ENCODE measurements around the gene NATD1. TPM values are rescaled to one million over a fixed set of nuclear protein-coding genes. Genes with fewer than 3 reads are reported as not detected.

NATD1 gene
- total and polyA plus RNA-seq, 10 of the 15 experiments (the other 5 are each of a cell fraction or from before 2014, with no cell fraction given): 0.02 to 0.33 (median 0.15) TPM

DNA sequence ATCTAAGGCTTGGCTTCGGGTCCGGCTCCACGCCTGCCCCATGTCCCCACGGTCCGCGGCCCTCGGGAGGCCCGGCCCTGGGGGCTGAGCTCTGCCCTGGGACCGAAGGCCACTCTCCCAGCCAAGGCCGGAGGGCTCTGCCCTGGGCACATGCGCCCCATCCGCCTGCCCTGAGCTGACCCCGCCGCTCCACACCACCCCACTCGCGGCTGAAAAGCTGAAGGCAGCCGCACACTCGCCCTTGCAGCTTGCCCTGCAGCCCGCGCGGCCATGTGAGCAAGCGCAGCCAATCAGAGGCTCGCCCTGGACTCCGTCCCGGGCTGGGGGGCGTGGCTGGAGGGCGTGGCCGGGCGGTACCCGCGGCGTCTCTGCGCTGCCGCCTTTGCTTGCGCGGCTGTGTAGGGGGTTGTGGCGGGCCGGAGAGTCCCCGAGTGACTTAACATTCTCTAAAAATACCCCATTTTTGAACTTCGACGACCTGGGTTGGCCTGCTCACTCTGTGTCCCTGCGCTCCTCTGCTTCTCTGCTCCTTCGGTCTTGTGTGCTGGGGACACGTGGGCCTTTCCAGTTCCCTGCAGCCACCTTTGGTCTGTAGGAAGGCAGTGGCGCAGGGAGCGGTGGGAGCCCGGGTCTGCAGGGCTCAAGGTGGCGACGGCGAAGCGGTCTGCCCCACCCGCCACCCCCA is 22.5 kb upstream of the NATD1 start (continued):
- TF ChIP-seq, protein P1, sequence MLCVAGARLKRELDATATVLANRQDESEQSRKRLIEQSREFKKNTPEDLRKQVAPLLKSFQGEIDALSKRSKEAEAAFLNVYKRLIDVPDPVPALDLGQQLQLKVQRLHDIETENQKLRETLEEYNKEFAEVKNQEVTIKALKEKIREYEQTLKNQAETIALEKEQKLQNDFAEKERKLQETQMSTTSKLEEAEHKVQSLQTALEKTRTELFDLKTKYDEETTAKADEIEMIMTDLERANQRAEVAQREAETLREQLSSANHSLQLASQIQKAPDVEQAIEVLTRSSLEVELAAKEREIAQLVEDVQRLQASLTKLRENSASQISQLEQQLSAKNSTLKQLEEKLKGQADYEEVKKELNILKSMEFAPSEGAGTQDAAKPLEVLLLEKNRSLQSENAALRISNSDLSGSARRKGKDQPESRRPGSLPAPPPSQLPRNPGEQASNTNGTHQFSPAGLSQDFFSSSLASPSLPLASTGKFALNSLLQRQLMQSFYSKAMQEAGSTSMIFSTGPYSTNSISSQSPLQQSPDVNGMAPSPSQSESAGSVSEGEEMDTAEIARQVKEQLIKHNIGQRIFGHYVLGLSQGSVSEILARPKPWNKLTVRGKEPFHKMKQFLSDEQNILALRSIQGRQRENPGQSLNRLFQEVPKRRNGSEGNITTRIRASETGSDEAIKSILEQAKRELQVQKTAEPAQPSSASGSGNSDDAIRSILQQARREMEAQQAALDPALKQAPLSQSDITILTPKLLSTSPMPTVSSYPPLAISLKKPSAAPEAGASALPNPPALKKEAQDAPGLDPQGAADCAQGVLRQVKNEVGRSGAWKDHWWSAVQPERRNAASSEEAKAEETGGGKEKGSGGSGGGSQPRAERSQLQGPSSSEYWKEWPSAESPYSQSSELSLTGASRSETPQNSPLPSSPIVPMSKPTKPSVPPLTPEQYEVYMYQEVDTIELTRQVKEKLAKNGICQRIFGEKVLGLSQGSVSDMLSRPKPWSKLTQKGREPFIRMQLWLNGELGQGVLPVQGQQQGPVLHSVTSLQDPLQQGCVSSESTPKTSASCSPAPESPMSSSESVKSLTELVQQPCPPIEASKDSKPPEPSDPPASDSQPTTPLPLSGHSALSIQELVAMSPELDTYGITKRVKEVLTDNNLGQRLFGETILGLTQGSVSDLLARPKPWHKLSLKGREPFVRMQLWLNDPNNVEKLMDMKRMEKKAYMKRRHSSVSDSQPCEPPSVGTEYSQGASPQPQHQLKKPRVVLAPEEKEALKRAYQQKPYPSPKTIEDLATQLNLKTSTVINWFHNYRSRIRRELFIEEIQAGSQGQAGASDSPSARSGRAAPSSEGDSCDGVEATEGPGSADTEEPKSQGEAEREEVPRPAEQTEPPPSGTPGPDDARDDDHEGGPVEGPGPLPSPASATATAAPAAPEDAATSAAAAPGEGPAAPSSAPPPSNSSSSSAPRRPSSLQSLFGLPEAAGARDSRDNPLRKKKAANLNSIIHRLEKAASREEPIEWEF (IDR thresholded peaks at IDR 0.05; ENCODE audit: insufficient replicate concordance, low read depth, low read length): no peak
- TF ChIP-seq RB1 (IDR thresholded peaks at IDR 0.05; ENCODE audit: borderline replicate concordance) (0 out of 2 replicates have a peak, but pooled peaks have one; percentile 24), ZNF687 (IDR thresholded peaks at IDR 0.05) (0 out of 2 replicates have a peak, but pooled peaks have one; percentile 14), BHLHE40 (IDR thresholded peaks at IDR 0.05; ENCODE audit: borderline replicate concordance in 1 of 2, low read depth in 2 of 2, low read length in 1 of 2) (peak in 1 of 2 experiments; percentile 38; a peak in 1 of 4 replicates), CHD1 (IDR thresholded peaks at IDR 0.05; ENCODE audit: low read depth, low read length) (no peak), DPF2 (IDR thresholded peaks at IDR 0.05) (peak; percentile 52; the same call in 1 of the 2 replicates), SMARCA5 (IDR thresholded peaks at IDR 0.05) (0 out of 2 replicates have a peak, but pooled peaks have one; percentile 40), RELB (IDR thresholded peaks at IDR 0.05; ENCODE audit: low read depth) (no peak), HDAC2 (IDR thresholded peaks at IDR 0.05) (no peak), RUNX3 (IDR thresholded peaks at IDR 0.05; ENCODE audit: low read length) (no peak), ATF3 (IDR thresholded peaks at IDR 0.05; ENCODE audit: borderline replicate concordance, extremely low read depth, low read depth, low read length) (peak; percentile 71; the same call in 1 of the 2 replicates), WRNIP1 (IDR thresholded peaks at IDR 0.05; ENCODE audit: borderline replicate concordance, low read depth, low read length) (no peak)
- TF ChIP-seq, protein P2, sequence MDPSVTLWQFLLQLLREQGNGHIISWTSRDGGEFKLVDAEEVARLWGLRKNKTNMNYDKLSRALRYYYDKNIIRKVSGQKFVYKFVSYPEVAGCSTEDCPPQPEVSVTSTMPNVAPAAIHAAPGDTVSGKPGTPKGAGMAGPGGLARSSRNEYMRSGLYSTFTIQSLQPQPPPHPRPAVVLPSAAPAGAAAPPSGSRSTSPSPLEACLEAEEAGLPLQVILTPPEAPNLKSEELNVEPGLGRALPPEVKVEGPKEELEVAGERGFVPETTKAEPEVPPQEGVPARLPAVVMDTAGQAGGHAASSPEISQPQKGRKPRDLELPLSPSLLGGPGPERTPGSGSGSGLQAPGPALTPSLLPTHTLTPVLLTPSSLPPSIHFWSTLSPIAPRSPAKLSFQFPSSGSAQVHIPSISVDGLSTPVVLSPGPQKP (IDR thresholded peaks at IDR 0.05; ENCODE audit: low read depth, low read length): no peak
